GM12891 (cell line): ENCODE measurements around the gene HPD.

Source experiments
- POLR2A ChIP-seq: IDR thresholded peaks from 2 replicates; pipeline ENCODE4 v1.6.1; 2011; ENCODE audit warnings: low read depth, low read length, control low read depth
- POLR2AphosphoS5 ChIP-seq: IDR thresholded peaks from 2 replicates; pipeline ENCODE4 v1.6.1; 2011; ENCODE audit warnings: low read depth, low read length, control low read depth

- TF ChIP-seq POLR2A (no peak), POLR2AphosphoS5 (no peak)
These were observed 7.7 kb upstream of the HPD start for GRCh38 chr12:121866331-121866730.
